HL-60 (cell line): ENCODE data around the gene RBBP8.

ENCODE experiments used
- POLR2AphosphoS5 ChIP-seq: IDR thresholded peaks from 2 replicates; pipeline ENCODE4 v1.6.1; 2012; ENCODE audit warnings: low read depth
- TF ChIP-seq, protein P1 (sequence below): IDR thresholded peaks from one replicate; pipeline ENCODE4 v1.5.1; 2011; ENCODE audit warnings: low read length, control low read depth, inconsistent platforms; ENCODE audit not compliant: insufficient read depth
- TF ChIP-seq, protein P2 (sequence below): IDR thresholded peaks from 2 replicates; pipeline ENCODE4 v1.6.1; 2012; ENCODE audit warnings: low read depth; ENCODE audit not compliant: insufficient replicate concordance

DNA sequence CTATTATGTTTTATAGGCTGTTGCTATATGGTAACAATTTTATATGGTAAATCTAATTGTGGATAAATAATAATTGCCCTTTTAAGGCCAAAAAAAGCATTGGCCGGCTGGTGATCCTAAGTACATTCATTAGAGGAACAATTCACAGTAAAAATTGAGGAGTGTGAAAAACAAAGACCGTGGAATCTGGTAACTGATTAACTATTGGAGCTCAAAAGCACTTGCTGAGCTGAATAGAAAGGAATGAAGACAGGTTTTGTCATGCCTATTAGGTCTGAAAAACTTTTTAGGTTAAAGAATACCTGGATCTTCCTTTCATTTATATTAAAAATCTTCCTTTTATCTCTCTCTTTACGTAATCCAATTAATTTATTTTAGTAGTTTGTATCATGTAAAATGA, 18.5 kb upstream of the RBBP8 start:
- TF ChIP-seq, protein P1, sequence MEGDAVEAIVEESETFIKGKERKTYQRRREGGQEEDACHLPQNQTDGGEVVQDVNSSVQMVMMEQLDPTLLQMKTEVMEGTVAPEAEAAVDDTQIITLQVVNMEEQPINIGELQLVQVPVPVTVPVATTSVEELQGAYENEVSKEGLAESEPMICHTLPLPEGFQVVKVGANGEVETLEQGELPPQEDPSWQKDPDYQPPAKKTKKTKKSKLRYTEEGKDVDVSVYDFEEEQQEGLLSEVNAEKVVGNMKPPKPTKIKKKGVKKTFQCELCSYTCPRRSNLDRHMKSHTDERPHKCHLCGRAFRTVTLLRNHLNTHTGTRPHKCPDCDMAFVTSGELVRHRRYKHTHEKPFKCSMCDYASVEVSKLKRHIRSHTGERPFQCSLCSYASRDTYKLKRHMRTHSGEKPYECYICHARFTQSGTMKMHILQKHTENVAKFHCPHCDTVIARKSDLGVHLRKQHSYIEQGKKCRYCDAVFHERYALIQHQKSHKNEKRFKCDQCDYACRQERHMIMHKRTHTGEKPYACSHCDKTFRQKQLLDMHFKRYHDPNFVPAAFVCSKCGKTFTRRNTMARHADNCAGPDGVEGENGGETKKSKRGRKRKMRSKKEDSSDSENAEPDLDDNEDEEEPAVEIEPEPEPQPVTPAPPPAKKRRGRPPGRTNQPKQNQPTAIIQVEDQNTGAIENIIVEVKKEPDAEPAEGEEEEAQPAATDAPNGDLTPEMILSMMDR = no peak
- TF ChIP-seq, protein P2, sequence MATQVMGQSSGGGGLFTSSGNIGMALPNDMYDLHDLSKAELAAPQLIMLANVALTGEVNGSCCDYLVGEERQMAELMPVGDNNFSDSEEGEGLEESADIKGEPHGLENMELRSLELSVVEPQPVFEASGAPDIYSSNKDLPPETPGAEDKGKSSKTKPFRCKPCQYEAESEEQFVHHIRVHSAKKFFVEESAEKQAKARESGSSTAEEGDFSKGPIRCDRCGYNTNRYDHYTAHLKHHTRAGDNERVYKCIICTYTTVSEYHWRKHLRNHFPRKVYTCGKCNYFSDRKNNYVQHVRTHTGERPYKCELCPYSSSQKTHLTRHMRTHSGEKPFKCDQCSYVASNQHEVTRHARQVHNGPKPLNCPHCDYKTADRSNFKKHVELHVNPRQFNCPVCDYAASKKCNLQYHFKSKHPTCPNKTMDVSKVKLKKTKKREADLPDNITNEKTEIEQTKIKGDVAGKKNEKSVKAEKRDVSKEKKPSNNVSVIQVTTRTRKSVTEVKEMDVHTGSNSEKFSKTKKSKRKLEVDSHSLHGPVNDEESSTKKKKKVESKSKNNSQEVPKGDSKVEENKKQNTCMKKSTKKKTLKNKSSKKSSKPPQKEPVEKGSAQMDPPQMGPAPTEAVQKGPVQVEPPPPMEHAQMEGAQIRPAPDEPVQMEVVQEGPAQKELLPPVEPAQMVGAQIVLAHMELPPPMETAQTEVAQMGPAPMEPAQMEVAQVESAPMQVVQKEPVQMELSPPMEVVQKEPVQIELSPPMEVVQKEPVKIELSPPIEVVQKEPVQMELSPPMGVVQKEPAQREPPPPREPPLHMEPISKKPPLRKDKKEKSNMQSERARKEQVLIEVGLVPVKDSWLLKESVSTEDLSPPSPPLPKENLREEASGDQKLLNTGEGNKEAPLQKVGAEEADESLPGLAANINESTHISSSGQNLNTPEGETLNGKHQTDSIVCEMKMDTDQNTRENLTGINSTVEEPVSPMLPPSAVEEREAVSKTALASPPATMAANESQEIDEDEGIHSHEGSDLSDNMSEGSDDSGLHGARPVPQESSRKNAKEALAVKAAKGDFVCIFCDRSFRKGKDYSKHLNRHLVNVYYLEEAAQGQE = no peak
- no peak for TF ChIP-seq POLR2AphosphoS5
